Ascending aorta (tissue), 2 donors: ENCODE results near the gene ARMCX5. TPM values are rescaled to one million over a fixed set of nuclear protein-coding genes. Genes with fewer than 3 reads are reported as not detected.
A peak's percentile ranks its signal among the peaks of the same experiment; 100 is the strongest.

Source experiments
- DNase-seq, 2 donors: peaks; one replicate each; pipeline ENCODE4 v3.0.0-alpha.2; 2019; ENCODE audit warnings: low spot score in 2 of 2
- H3K27ac ChIP-seq, 2 donors: fragments of 200-600 bp; sonication (generic); one replicate each; pipeline ENCODE4 v1.5.1; 2016 to 2017; ENCODE audit warnings: mild to moderate bottlenecking in 1 of 2
- H3K27me3 ChIP-seq: fragments of 200-600 bp; sonication (generic); one replicate; pipeline ENCODE4 v1.5.1; 2017
- H3K36me3 ChIP-seq, 2 donors: fragments of 200-600 bp; sonication (generic); one replicate each; pipeline ENCODE4 v1.5.1; 2016
- H3K4me1 ChIP-seq, 2 donors: fragments of 200-600 bp; sonication (generic); one replicate each; pipeline ENCODE4 v1.5.1; 2016 to 2017; ENCODE audit warnings: mild to moderate bottlenecking in 1 of 2
- H3K4me3 ChIP-seq, 2 donors: fragments of 200-600 bp; sonication (generic); one replicate each; pipeline ENCODE4 v1.5.1; 2016 to 2017; ENCODE audit warnings: mild to moderate bottlenecking in 1 of 2
- H3K9me3 ChIP-seq, 2 donors: fragments of 200-600 bp; sonication (generic); one replicate each; pipeline ENCODE4 v1.5.1; 2016
- intact Hi-C: fragments of 100-400 bp; cut with DNase I; formaldehyde crosslinking; loops from one replicate; pipeline ENCODE4 v1.15.1; 2023
- total RNA-seq: library from RNA; depleted of rRNA; stranded (reverse); fragments of >200 nt; gene quantifications from one replicate; pipeline ENCODE4 v1.1.0, GENCODE V29; 2016
- TF ChIP-seq, protein P1 (sequence below), 3 experiments: fragments of 200-600 bp in 2 of 3; fragments of 450-650 bp in 1 of 3; sonication (generic) in 2 of 3; IDR thresholded peaks; one replicate each; pipeline ENCODE4 v1.5.1; 2016 to 2019; ENCODE audit warnings: antibody characterized with exemption in 3 of 3, mild to moderate bottlenecking in 1 of 3, moderate library complexity in 1 of 3

The ARMCX5 gene
- total RNA-seq, 1 donor from 2014 or later, result 3.6 TPM

GRCh38 chrX:102599951-102600579 is 750 bp downstream of the ARMCX5 start:
- Histone ChIP-seq H3K27ac (peak overlapping the region; percentile 71 to 80), H3K36me3 (no peaks in the 10 kb centered on the region), H3K4me1 (no peaks in the 10 kb centered on the region), H3K27me3 (no peaks in the 10 kb centered on the region), H3K9me3 (no peaks in the 10 kb centered on the region), H3K4me3 (peak overlapping the region; percentile 60 to 70)
- intact Hi-C loops, result loop anchor here (2.0 to 5.0 kb wide), 3 partner anchors 51 to 167 kb away; partner anchors contain the start of genes GPRASP1 and GPRASP2
- DNase-seq, result no peak
- TF ChIP-seq, protein P1, sequence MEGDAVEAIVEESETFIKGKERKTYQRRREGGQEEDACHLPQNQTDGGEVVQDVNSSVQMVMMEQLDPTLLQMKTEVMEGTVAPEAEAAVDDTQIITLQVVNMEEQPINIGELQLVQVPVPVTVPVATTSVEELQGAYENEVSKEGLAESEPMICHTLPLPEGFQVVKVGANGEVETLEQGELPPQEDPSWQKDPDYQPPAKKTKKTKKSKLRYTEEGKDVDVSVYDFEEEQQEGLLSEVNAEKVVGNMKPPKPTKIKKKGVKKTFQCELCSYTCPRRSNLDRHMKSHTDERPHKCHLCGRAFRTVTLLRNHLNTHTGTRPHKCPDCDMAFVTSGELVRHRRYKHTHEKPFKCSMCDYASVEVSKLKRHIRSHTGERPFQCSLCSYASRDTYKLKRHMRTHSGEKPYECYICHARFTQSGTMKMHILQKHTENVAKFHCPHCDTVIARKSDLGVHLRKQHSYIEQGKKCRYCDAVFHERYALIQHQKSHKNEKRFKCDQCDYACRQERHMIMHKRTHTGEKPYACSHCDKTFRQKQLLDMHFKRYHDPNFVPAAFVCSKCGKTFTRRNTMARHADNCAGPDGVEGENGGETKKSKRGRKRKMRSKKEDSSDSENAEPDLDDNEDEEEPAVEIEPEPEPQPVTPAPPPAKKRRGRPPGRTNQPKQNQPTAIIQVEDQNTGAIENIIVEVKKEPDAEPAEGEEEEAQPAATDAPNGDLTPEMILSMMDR (IDR thresholded peaks at IDR 0.05), result no peak

DNA sequence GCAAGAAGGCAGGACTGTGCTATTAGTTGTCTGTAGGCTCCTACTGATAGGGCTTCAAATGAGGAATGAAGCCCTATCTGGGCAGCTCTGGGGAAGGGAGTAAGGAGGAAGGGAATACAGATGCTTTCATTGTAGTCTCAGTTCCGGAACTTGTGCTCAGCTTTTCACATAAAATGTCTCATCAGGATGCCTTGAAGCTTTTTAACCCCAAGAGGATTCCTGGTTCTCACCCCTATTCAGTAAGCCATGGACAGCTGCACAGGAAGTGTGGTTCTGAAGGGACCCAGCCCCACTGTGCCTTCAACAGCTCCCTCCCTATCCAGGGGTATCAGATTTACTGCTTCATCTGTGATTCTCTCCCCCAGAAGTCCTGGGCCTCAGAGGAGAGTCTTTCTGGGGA is 5.0 kb downstream of the ARMCX5 start:
- no peaks in the 10 kb centered on the region for H3K4me1 ChIP-seq
- no peak for DNase-seq
- H3K9me3 ChIP-seq, result no peaks in the 10 kb centered on the region
- H3K36me3 ChIP-seq, result no peaks in the 10 kb centered on the region
- TF ChIP-seq, protein P1 (IDR thresholded peaks at IDR 0.05), result no peak
- intact Hi-C loops, result loop anchor here (5.0 kb wide), 2 partner anchors 108 to 163 kb away; partner anchors contain the start of gene GPRASP2
- no peak overlapping the region for H3K4me3 ChIP-seq
- no peak overlapping the region for H3K27ac ChIP-seq
- H3K27me3 ChIP-seq, result no peaks in the 10 kb centered on the region

GRCh38 chrX:102606115-102606514 is 6.8 kb downstream of the ARMCX5 start:
- H3K9me3 ChIP-seq, result no peaks in the 10 kb centered on the region
- intact Hi-C loops, result no loop called here
- H3K27me3 ChIP-seq, result no peaks in the 10 kb centered on the region
- H3K4me3 ChIP-seq, result no peak overlapping the region
- H3K27ac ChIP-seq, result no peak overlapping the region
- DNase-seq, result no peak
- peaks cover 0 to 3% of the 10 kb centered on the region in 2 donors for H3K36me3 ChIP-seq
- TF ChIP-seq, protein P1 (IDR thresholded peaks at IDR 0.05), result no peak
- H3K4me1 ChIP-seq, result no peaks in the 10 kb centered on the region

- DNase-seq, result no peak
- TF ChIP-seq, protein P1 (IDR thresholded peaks at IDR 0.05), result no peak
- Histone ChIP-seq H3K36me3 (peaks cover 0 to 3% of the 10 kb centered on the region in 2 donors), H3K4me1 (no peaks in the 10 kb centered on the region), H3K27me3 (no peaks in the 10 kb centered on the region), H3K4me3 (no peak overlapping the region), H3K27ac (no peak overlapping the region), H3K9me3 (no peaks in the 10 kb centered on the region)
- intact Hi-C loops, result no loop called here
Measured at GRCh38 chrX:102610905-102611304, 11.6 kb downstream of the ARMCX5 start.

- no peaks in the 10 kb centered on the region for H3K4me1 ChIP-seq
- no peaks in the 10 kb centered on the region for H3K36me3 ChIP-seq
- TF ChIP-seq, protein P1 (IDR thresholded peaks at IDR 0.05), result no peak
- DNase-seq, result no peak
- no peak overlapping the region for H3K4me3 ChIP-seq
- no peaks in the 10 kb centered on the region for H3K27me3 ChIP-seq
- peaks cover 12 to 32% of the 10 kb centered on the region in 2 donors for H3K9me3 ChIP-seq
- intact Hi-C loops, result no loop called here
- H3K27ac ChIP-seq, result no peak overlapping the region
Measured at GRCh38 chrX:102624105-102624504, 24.8 kb downstream of the ARMCX5 start.
